Fibroblast of peridontal ligament (primary cell): ENCODE results near the gene UEVLD.

Experiments used
- DNase-seq: peaks from one replicate; pipeline ENCODE4 v3.0.0-alpha.2; 2010; ENCODE audit errors: extremely low read depth

The UEVLD gene

GRCh38 chr11:18581825-18582224, 6.7 kb downstream of the UEVLD start:
- no peak for DNase-seq

DNA sequence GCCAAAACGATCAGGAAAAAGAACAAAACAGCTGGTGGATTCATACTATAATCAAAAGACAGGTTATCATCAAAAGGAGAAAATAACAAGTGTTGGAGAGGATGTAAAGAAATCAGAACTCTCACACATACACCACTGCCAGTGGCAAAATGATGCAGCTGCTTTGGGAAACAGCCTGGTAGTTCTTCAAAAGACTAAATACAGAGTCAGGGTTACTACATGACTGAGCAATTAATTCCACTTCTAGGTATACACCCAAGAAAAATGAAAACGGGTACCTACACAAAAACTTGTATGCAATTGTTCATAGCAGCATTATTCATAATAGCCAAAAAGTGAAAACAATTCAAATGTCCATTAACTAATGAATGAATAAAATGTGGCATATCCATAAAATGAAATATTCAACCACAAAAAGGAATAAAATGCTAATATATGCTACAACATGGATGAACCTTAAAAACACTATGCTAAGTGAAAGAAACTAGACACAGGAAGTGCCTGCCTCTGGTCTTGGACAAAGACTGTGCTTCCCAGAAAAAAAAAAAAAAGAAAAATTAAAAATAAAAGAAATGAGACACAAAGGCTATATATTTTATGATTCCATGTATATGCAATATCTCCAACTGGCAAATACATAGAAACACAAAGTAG, 8.3 kb downstream of the UEVLD start:
- DNase-seq: no peak

DNA sequence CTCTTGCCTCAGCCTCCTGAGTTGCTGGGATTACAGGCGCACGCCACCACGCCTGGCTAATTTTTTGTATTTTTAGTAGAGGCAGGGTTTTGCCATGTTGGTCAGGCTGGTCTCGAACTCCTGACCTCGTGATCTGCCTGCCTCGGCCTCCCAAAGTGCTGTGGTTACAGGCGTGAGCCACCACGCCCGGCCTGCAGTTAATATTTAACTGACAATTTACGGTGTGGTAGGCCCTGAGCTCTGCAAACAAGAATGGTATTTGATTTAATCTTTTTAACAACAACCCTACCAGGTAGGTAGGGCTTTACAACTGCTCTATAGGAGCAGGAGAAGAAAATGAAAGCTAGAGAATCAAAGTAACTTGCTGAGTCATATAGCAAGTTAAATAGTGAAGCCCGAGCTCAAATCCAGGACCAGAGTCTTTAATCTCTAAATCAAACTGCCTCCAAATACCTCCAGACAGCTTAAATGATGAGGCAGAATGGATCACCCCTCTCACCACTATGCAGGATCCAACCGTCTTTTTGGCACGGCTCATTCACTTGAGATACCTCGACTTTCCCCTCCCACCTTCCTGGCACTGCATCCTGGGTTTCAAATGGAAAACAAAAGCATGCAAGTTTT, 9.4 kb downstream of the UEVLD start:
- no peak for DNase-seq

DNA sequence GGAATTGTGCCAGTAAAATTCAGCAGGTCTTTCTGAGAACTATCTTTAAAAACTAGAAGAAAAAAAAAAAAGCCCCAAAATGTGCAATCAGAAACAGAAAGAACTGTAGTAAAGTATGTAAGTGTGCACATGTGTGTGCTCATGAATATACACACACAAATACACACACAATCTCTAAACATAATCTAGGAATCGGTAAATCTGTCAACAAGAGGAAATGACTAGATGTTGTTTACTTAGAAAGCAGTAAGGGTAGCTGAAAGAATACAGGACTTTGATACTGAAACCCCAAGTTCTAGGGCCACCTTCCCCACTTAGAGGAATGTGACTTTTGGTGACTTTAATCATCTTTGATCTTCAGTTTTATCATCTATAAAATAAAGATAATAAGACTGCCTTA, 13.2 kb downstream of the UEVLD start:
- DNase-seq: no peak

GRCh38 chr11:18567081-18567480, 21.5 kb downstream of the UEVLD start:
- peak; percentile 6 for DNase-seq

- DNase-seq: no peak
These were observed 22.1 kb downstream of the UEVLD start for GRCh38 chr11:18566406-18566805.

GRCh38 chr11:18564149-18564548, 24.4 kb downstream of the UEVLD start:
- DNase-seq: no peak

GRCh38 chr11:18563090-18563730, 25.3 kb downstream of the UEVLD start:
- no peak for DNase-seq

DNA sequence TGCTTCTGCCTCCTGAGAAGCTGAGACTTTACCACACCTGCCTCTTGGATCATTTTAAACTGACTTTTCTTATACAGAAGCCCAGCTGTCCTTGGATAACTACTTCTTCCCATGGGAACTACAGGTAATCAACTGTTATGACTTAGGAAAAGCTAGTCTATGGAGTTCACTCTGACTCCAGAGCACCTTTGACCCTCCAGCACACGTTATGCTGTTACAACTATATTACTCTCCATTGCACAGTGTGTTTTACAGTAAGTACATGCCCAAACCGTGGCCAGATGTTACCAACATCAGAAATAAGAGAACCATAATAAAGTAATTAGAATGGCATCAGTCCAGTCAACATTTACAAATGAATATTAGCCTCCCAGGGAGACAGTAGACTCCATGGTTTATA, 40.5 kb downstream of the UEVLD start:
- DNase-seq: no peak

- DNase-seq: peak; percentile 23
These were observed 48.1 kb downstream of the UEVLD start for GRCh38 chr11:18540207-18541009.

GRCh38 chr11:18536209-18536608, 52.3 kb downstream of the UEVLD start:
- DNase-seq: no peak

DNA sequence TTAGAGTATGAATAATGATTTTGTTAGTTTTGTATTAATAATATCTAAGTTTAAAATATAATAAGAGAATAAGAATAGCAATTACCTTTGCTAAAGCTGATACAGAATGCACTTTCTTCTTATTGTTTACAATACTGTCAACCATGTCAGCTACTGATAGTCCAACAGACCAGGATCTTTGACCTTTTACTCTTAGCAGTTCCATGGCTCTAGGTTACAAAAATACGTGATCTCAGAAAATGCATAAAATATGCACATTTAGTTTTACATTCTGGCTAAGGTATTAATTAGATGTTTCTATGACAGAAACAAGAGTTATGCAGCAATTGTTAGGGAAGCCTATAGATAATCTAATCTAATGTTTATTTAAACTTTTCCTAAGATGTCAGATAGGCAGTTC, 54.3 kb downstream of the UEVLD start:
- no peak for DNase-seq

GRCh38 chr11:18533365-18533764, 55.2 kb downstream of the UEVLD start:
- DNase-seq: no peak

DNA sequence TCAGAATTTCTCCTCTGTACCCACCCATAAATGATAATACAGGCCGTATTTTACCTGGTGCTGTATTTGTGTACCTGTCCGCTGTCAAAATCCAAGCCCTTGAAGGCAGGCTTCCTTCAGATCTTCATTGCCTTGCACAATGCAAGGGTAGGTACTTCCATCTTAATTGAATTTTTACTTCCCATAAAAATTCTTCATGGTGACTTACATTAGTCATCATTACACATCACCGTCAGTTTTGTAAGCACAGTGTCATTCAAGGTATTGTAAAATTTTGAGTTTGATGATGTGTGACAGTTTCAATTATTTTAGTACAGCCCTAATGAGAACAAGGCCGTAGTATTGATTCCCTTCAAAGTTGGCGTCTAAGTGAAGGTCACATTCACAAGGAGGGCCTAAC, 61.0 kb downstream of the UEVLD start:
- peak; percentile 35 for DNase-seq

GRCh38 chr11:18526521-18527296, 61.8 kb downstream of the UEVLD start, which contains the start of gene TSG101:
TSG101 (minus strand) TSS chr11:18526942; CDS start chr11:18526816, 126 bp downstream.
- DNase-seq: peak; percentile 92

DNA sequence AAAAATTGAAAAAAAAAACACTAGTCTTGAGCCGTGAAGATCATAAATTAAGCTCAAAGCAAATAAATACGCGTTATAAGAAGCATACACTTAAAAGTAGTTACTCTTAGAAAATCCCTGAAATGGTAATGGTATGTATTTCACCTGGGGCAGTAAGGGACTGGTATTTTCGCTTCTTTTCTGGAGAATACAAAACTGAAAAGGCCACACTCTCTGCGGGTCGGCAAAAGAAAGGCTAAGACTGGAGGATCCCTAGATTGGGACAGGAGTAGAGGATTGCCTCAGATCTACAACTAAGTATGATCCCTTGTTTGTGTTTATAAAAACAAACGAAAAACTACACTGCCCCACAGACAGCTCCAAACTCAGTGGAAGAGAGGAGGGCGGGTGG, 62.4 kb downstream of the UEVLD start:
- peak; percentile 27 for DNase-seq

GRCh38 chr11:18524248-18524647, 64.3 kb downstream of the UEVLD start:
- no peak for DNase-seq

DNA sequence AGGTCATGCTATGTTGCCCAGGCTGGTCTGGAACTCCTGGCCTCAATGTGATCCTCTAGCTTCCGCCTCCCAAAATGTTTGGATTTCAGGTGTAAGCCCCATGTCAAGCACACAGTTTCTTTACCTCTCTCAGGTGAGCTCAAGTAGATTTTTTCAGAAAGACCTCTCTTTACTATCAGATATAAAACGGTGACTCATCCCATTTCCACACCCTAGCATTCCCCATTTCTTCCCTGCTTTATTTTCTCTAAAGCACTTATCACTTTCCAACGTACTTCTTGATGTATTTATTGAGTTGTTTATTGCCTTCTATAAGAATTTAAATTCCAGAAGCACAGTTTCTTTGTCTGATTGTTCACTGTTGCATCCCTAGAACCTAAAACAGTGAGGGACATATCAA, 65.5 kb downstream of the UEVLD start:
- DNase-seq: no peak

DNA sequence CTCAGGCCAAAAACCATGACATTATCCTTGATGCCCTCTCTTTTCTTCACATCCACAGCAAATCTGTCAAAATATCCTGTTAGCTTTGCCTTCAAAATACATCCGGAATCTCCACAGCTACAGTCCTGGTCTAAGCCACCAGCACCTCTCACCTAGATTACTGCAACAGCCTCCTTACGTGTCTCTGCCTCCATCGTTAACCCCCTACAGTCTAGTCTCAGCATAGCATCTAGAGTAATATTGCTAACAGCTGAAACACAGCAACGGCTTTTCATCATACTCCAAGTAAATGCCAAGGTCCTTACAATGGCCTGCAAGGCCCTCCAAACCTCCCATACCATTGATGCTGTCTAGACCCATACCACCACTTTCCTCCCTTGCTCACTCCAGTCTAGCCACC, 66.1 kb downstream of the UEVLD start:
- DNase-seq: no peak

DNA sequence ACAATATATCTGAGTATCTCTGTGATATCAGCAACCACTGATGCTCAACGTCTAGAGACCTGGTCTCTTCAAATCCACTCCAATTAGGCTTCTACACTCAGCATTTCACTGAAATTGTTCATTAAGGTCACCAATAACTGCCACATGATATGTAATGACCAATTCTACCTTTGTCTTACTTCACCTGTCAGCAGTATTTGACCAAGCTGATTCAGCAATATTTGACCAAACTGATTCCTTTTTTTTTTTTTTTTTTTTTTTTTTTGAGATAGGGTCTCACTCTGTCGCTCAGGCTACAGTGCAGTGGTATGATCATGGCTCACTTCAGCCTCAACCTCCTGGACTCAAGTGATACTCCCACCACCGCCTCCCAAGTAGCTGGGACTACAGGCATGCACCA, 67.4 kb downstream of the UEVLD start:
- no peak for DNase-seq

DNA sequence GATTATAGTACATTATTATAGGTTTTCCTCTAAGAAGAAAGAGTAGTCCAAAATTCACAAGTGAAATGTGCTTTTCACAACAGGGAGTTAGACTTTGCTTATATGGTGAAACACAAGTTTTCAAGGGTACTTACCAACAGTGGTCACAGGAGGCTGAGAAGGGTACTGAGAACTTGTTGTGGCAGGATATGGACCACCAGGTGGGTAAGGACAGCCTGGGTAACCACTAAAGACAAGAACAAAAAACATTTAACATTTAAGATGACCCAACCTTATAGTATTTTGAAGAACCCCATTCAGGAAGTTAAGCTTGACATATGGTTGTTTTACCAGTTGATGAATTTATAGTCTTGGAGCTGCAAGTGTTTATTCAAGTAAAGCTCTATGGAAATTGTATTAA, 86.2 kb downstream of the UEVLD start:
- DNase-seq: no peak

DNA sequence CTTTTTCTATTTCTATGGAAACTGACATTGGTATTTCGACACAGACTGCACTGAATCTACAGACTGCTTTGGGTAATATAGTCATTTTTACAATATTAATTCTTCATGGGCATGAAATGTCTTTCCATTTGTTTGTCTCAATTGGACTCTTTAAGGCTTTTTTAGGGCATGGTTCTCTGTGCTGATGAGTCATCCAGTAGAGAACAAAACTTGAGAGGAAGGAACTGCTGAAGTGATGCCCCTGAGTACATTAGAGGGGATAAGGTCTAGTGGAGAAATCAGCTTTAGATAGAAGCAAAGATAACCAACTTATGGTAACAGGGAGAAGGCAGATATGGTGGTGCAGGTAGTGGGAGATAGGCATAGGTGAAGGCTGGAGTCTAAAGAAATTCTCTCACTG, 86.9 kb downstream of the UEVLD start:
- DNase-seq: no peak
